Mucosa of descending colon (tissue), 3 donors: Measurements from ENCODE around the gene WLS. TPM values are rescaled to one million over a fixed set of nuclear protein-coding genes. Genes with fewer than 3 reads are reported as not detected.

Experiments used
- ATAC-seq: fragments of 200-7000 bp; cut with Tn5 transposase; one replicate; pipeline ENCODE4 v1.9.1; 2020; ENCODE audit warnings: mild to moderate bottlenecking, moderate library complexity
- DNase-seq, 3 donors: peaks; one replicate each; pipeline ENCODE4 v3.0.0-alpha.2; 2020
- H3K36me3 ChIP-seq: fragments of 200-600 bp; one replicate; pipeline ENCODE4 v1.8.0; 2021; ENCODE audit warnings: low read depth, mild to moderate bottlenecking
- H3K4me1 ChIP-seq: fragments of 200-600 bp; one replicate; pipeline ENCODE4 v1.8.0; 2021; ENCODE audit warnings: low read depth, mild to moderate bottlenecking
- H3K4me3 ChIP-seq: fragments of 200-600 bp; one replicate; pipeline ENCODE4 v1.8.0; 2021; ENCODE audit warnings: mild to moderate bottlenecking
- H3K9me3 ChIP-seq: fragments of 200-600 bp; one replicate; pipeline ENCODE4 v1.8.0; 2021; ENCODE audit warnings: mild to moderate bottlenecking
- CTCF ChIP-seq: fragments of 200-600 bp; IDR thresholded peaks from one replicate; pipeline ENCODE4 v1.8.0; 2022; ENCODE audit warnings: antibody characterized with exemption, mild to moderate bottlenecking
- intact Hi-C, 2 donors: fragments of 100-400 bp; cut with DNase I in 1 of 2; cut with micrococcal nuclease in 1 of 2; formaldehyde crosslinking; loops; one replicate each; pipeline versions ENCODE4 v1.11.0 to v1.11.1; 2022; cut with DNase I, micrococcal nuclease
- total RNA-seq, 3 donors: library from RNA; stranded (reverse); fragmentation: NEBNext Ultra II Directional in 2 of 3; extraction: Animal tissue kit (Norgen Biotek cat#: 25700) in 2 of 3; gene quantifications; one replicate each; pipeline versions ENCODE4 v1.2.1 to v1.2.4, GENCODE V29; 2021 to 2023
- donor health status: DM: no; HTN: no; CAD: no; lungs with moderate emphysema.
- donor health status: DM: no; HTN: no; CAD: no.
- donor health status: DM: no; HTN: yes; CAD: no.

WLS gene
- total RNA-seq, 3 donors from 2014 or later: 100 to 182 (median 118) TPM

GRCh38 chr1:68180441-68181164 lies 51.7 kb downstream of the WLS start:
- no peak for ATAC-seq
- Histone ChIP-seq H3K9me3 (no peaks in the 10 kb centered on the region), H3K4me1 (peaks cover 23% of the 10 kb centered on the region), H3K4me3 (no peak overlapping the region), H3K36me3 (no peaks in the 10 kb centered on the region)
- DNase-seq: no peak
- intact Hi-C loops: no loop called here
- TF ChIP-seq CTCF: no peak

- no peaks in the 10 kb centered on the region for H3K9me3 ChIP-seq
- H3K4me3 ChIP-seq: no peak overlapping the region
- DNase-seq (no peak), ATAC-seq (no peak)
- H3K36me3 ChIP-seq: no peaks in the 10 kb centered on the region
- peaks cover 40% of the 10 kb centered on the region for H3K4me1 ChIP-seq
- intact Hi-C loops: no loop called here
- no peak for TF ChIP-seq CTCF
Measured at GRCh38 chr1:68178821-68179490, 53.4 kb downstream of the WLS start.

GRCh38 chr1:68175621-68176398 lies 56.5 kb downstream of the WLS start:
- intact Hi-C loops: no loop called here
- Histone ChIP-seq H3K9me3 (no peaks in the 10 kb centered on the region), H3K4me3 (no peak overlapping the region), H3K4me1 (peaks cover 56% of the 10 kb centered on the region), H3K36me3 (no peaks in the 10 kb centered on the region)
- TF ChIP-seq CTCF: no peak
- peak; percentile 34 to 47 (median 34) for DNase-seq
- peak; percentile 22 for ATAC-seq

- intact Hi-C loops: no loop called here
- Histone ChIP-seq H3K4me3 (no peak overlapping the region), H3K4me1 (peaks cover 56% of the 10 kb centered on the region), H3K9me3 (no peaks in the 10 kb centered on the region), H3K36me3 (no peaks in the 10 kb centered on the region)
- peak; percentile 40 for ATAC-seq
- no peak for DNase-seq
- TF ChIP-seq CTCF: no peak
Measured at GRCh38 chr1:68174738-68175113, 57.6 kb downstream of the WLS start.

- H3K9me3 ChIP-seq: no peaks in the 10 kb centered on the region
- DNase-seq: peak in 2 of 3 donors; percentile 47 to 76
- no peak for TF ChIP-seq CTCF
- H3K4me3 ChIP-seq: no peak overlapping the region
- intact Hi-C loops: no loop called here
- peak; percentile 60 for ATAC-seq
- no peaks in the 10 kb centered on the region for H3K36me3 ChIP-seq
- peaks cover 59% of the 10 kb centered on the region for H3K4me1 ChIP-seq
Measured at GRCh38 chr1:68173936-68174737, 58.2 kb downstream of the WLS start.
